HPDE6-E6E7 (cell line): ENCODE measurements around the gene NUP43.
A peak's percentile ranks its signal among the peaks of the same experiment; 100 is the strongest.
"Not testable (repeated sequence)": the region's sequence is repeated elsewhere in the genome, so short reads cannot be mapped to it uniquely, and the experiment has no call there.

ENCODE experiments used
- DNase-seq: peaks from one replicate; pipeline ENCODE4 v3.0.0; 2011; ENCODE audit warnings: missing footprints; ENCODE audit errors: extremely low spot score

NUP43 gene, protein sequence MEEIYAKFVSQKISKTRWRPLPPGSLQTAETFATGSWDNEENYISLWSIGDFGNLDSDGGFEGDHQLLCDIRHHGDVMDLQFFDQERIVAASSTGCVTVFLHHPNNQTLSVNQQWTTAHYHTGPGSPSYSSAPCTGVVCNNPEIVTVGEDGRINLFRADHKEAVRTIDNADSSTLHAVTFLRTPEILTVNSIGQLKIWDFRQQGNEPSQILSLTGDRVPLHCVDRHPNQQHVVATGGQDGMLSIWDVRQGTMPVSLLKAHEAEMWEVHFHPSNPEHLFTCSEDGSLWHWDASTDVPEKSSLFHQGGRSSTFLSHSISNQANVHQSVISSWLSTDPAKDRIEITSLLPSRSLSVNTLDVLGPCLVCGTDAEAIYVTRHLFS

DNA sequence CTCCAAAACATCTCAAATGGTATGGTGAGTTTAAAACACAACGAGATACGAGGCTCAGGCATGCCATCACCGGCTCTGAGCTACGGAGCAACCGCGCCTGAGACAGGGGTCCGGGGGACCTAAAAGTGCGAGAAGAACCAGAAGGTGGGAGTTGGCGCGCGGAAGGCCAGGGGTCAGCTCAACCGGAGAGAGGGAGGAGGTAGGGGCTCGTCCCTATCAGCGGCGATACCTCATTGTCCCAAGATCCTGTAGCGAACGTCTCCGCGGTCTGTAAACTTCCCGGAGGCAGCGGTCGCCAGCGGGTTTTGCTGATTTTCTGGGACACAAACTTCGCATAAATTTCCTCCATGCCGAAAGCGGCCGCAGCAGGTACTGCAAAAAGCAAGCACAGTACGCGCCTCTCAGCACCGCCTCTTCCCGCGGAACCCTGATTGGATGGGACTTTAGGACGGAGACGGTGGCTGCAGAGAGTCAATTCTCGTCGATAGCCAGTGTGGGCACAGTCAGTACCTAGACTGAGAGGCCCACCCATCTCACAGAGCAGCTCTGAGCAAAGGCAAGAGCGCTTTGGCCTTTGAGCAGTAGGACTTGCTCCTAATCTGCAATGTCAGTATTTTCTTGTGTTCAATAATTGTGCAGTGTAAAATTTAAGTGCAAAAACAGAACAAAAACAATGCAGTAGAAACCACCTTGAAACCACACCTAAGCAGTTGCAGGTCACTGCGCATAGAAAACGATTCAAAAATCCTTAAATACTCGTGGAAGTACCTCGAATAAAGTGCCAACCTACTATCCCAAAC lies at the start of gene NUP43:
Gene NUP43 (minus strand): TSS at position 383 of the 800 bp plus-strand sequence. CDS start 34 bp downstream, at position 349.
- DNase-seq: peak; percentile 76

DNA sequence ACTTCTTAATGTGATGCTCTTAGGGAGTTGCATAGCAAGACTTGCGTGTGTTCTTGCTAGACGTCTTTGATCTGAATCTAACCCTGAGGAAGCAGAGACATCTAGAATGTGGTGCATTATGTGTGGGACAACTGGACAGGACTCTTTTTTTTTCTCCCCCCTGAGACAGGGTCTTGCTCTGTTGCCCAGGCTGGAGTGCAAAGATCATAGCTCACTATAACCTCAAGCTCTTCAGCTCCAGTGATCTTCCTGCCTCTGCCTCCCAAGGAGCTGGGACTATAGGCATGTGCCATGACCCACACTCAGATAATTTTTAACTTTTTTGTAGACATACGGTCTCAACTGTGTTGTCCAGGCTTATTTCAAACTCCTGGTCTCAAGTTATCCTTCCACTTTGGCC lies 37.2 kb upstream of the NUP43 start:
- DNase-seq: no peak

DNA sequence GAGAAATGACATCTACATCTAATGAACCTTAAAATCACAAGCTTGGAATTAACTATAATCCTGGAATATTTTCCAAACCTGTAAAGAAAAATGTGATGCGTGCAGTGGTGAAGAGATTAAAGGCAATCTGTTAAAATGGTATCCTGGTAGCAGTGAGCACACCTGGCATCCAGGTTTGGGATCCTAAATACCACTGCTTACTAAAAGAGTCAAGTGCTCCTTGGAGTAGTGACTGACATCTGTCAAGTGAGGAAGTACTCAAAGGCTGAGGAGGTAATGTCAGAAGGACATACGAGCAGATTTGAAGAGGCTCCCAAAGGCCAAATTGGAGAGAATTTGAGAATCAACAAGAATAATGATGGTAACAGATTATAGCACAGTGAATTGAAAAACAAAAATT lies 36.0 kb upstream of the NUP43 start:
- DNase-seq: no peak

DNA sequence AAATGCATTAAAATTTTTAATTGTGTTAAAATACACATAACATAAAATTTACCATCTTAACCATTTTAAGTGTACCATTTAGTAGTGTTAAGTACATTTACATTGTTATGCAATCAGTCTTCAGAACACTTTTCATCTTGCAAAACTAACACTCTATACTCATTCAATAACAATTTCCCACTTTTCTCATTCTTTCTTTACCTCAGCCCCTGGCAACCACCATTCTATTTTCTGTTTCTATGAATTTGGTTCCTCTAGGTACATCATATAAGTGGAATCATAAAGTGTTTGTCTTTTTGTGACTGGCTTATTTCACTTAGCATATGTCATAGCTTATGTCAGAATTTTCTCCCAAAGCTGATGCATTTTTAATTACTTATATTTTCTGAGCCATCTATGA lies 35.4 kb upstream of the NUP43 start:
- DNase-seq: no peak

DNA sequence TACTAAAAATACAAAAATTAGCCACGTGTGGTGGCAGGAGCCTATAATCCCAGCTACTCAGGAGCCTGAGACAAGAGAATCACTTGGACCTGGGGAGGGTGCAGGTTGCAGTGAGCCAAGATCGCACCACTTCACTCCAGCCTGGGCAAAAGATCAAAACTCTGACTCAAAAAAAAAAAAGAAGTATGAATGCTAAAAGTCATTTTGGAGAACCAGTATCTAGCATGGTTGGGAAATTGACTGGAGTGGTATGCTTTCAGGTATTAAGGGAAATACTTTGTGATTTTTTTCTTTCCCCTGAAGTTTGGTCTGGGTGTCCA lies 33.3 kb upstream of the NUP43 start:
- no peak for DNase-seq

DNA sequence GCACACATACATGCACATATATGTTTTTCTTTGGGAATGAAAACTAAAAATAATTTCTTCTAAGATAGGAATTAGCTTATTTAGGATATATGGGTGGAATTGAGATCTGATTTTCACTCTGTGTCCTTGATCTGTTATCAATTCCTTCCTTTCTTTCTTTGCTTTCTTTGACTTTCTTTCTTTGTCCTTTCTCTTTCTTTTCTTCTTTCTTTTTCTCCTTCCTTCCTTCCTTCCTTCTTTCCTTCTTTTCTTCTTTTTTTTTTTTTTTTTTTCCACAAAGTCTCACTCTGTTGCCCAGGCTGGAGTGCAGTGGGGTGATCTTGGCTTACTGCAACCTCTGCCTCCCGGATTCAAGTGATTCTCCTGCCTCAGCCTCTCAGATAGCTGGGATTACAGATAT lies 31.3 kb upstream of the NUP43 start:
- no peak for DNase-seq

DNA sequence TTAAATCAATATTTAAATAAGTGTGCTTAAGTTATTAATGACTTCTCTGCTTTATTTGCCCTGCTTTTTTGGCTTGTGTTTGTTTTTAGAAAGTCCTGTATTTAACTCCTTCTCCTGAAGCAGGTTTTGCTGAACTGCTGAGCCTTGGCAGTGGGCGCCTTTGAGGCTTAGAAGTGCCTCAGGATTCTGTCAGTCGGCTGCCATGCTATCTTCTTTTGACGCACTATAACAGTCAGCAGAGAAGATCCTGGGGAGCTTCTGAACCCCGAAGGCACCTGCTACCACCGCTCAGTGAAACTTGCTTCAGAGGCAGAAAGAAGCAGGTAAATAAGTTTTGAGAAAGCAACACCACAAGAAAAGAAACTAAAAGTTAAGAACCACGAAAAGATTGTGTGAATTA lies 25.6 kb upstream of the NUP43 start:
- no peak for DNase-seq

DNA sequence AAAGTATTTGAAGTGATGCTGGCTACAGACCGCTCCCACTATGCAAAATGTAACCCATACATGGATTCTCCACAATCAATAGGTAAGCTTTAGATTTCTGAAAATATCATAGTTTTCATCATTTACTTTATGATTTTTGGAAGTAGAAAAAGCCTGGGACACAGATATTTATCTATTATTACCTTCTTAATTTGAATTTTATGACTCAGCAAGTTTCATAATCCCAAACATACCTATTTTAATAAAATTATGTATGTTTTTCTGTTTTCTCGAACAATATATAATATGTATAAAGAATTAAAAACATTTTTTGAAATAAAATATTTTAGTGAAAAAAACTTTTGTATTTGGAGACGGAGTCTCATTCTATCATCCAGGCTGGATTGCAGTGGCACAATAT lies 24.9 kb upstream of the NUP43 start:
- DNase-seq: no peak

DNA sequence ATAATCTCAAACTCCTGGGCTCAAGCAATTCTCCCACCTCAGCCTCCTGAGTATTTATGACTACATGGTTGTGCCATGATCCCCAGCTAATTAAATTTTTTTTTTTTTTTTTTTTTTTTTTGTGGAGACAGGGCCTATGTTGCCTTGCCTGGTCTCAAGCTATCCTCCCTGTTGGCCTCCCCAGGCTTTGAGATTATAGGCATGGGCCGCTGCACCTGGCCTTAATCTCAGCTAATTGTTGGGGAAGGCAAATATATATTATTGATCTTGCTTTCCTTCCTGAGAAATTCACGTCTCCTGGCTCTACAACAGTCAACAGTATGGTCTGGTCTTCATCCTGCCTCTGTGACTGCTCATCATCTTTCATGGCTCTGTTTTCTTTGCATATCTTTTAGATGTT lies 23.3 kb upstream of the NUP43 start:
- no peak for DNase-seq

DNA sequence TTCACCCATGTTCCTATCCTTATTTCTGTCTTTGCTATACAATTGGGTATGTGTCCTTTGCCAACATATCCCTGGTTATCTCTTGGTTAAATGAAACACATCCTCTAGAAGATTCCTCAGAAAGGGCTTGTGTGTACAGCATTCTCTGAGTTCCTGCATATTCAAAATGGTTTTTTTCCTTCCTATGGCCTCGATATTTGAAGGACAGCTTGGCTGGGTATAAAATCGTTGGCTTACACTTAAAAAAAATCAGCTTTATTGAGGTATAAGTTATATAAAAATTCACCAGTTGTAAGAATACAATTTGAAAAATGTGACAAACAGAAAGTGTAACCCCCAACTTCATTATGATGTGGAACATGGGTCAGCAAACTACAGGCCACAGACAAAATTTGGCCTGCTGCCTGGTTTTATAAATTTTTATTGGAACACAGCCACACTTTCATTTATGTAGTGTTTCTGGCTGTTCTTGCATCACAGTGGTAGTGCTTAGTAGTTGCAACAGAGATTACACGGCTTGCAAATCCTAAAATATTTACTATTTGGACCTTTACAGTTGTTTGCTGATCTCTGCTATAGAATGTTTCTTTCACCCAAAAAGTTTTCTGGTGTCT lies 19.9 kb upstream of the NUP43 start:
- no peak for DNase-seq

DNA sequence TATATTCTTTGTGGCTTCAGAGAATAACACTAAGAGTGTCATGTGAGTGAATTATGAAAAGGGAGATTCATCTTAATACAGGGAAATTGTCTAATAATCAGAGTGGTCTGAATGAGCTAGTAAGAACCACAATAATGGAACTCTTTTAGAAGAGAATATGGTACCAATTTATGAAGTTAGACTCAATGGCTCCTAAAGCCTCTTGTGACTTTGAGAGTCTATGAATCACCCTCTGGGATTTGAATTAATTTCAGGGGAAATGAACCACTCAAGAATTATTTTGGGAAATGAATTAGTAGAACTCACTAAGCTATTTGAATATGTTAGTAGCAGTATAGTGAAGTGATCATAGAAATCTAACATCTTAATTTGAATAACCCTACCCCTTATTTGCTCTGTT lies 17.5 kb upstream of the NUP43 start:
- no peak for DNase-seq

DNA sequence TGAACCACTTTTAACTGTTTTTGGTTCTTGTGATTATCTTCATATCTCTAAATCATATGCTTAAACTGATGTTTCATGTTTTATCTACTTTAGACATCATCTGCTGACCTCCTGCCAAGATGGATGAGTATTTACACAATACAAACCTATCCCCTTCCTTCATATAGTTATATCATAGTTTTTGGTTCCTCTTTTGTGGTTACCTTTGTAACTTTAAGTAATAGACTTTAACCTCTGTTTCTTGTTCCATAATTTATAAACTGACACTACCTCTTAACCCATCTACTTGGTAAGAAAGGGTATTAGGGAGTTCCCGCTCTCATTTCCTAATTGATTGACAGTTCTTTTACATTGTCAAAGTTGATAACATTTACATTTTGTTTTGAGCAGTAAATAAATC lies 15.1 kb upstream of the NUP43 start:
- no peak for DNase-seq

DNA sequence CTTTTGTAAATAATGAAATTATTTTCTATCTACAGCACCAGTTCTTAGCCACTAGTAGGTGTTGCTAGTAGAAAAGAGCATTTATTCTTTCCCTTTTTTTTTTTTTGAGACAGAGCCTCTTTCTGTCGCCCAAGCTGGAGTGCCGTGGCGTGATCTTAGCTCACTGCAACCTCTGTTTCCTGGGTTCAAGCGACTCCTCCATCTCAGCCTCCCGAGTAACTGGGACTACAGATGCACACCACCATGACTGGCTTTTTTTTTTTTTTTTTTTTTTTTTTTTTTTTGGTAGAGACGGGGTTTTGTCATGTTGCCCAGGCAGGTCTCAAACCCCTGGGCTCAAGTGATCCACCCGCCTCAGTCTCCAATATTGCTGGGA lies 9.9 kb upstream of the NUP43 start:
- no peak for DNase-seq

DNA sequence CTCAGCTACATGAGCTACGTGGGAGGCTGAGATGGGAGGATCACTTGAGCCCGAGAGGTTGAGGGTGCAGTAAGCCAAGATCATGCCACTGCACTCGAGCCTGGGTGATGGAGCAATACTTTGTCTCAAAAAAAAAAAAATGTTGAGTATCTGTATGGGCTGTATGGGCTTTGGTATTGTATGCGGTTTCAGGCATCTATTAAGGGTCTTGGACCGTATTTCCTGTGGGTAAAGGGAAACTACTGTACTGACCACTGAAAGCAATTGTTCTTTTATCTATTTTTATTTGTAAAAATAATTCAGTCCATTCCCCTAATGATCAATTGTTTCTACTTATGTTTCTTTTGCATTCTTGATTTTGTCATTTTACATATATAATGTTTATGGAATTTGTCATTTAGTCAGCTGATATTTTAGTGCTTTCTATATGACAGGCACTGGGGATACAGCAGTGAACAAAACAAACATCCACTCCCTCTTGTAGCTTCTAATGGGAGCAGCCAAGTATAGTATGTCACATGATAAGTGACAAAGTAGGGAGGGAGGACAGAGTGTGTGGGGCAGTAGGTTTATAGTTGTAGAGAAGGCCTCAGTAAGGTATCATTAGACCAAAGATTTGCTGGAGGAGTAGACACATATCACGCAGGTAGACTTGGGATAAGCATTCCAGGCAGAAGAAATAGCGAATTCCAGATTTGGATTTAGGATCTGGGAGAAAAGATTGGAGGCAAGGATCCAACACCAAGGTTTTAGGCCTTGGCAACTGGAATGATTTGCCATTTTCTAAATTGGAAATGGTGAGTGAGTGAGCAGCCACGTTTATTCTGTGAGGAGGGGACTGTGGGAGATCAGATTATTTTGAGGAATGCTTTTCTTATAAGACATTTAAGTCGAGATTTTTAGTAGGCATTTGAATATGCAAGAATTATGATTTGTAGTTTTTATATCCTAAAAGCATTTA lies 9.3 kb upstream of the NUP43 start:
- no peak for DNase-seq

DNA sequence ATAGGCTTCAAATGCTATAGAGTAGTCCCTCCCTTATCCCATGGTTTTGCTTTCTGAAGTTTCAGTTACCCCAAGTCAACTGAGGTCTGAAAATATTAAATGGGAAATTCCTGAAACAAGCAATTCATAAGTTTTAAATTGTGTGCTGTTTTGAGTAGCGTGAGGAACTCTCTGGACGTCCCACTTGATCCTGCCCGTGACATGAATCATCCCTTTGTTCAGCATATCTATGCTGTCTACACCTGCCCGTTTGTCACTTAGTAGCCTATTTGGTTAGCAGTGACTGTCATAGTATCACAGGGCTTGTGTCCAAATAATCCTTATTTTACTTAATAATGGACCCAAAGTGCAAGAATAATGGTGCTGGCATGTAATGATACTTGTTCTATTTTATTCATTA lies 8.2 kb upstream of the NUP43 start:
- no peak for DNase-seq

DNA sequence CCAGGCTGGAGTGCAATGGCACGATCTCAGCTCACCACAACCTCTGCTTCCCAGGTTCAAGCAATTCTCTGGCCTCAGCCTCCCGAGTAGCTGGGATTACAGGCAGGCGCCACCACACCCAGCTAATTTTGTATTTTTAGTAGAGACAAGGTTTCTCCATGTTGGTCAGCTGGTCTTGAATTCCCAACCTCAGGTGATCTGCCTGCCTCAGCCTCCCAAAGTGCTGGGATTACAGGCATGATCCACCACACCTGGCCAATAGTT lies 7.0 kb upstream of the NUP43 start:
- DNase-seq: not testable (repeated sequence)

DNA sequence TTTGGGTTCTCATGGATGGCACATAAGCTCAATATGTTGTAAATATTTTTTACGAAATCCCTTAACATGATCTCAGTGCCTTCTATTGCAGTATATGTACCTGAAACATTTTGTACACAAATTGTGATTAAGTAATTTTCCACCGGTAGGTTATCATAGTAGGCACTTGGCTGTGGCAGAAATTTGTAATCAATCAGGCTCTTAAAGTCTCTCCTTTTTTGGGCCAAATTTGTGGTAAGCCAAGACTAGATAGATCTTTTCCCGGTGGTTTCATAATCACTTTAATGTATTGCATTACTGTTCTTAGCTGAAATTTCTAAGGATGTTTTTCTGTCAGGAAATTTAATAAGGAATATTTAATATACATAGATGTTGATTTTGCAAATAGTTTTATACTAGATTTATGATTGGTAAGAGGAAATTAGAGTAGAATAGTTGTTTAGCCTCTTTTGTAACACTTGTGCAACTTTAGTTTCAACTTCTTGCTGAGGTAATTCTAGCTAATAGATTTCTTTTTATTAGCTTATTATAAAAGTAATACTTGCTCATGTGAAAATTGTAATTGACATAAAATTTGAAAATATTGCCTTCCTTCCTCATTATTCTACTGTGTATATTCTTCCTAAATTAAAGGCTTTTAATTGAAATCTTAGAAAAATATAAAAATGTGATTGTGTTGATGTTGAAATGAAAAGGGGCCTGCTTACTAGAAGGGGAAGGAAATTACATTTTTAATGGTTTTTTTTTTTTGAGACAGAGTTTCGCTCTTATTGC lies 6.5 kb upstream of the NUP43 start:
- DNase-seq: no peak

DNA sequence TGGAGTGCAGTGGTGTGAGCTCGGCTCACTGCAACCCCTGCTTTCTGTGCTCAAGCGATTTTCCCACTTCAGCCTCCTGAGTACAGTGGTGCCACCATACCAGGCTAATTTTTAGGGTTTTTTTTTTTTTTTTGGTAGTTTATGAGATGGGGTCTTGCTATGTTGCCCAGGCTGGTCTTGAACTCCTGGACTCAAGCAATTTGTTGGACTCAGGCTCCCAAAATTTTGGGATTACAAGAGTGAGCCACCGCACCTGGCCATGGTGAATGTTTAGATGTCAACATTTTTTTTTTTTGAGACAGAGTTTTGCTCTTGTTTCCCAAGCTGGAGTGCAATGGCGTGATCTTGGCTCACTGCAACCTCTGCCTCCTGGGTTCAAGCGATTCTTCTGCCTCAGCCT lies 5.6 kb upstream of the NUP43 start:
- DNase-seq: not testable (repeated sequence)

DNA sequence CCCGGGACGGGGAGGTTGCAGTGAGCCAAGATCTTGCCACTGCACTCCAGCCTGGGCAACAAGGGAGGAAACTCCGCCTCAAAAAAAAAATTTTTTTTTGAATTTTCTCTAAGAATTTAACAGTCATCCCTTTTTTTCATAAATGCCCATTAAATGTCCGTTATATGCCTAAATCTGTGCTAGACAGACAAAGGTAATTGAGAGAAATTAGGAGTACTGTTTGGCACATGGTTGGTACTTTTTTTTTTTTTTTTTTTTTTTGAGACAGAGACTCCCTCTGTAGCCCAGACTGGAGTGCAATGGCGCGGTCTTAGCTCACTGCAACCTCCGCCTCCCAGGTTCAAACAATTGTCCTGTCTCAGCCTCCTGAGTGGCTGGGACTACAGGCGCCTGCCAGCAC lies 4.9 kb upstream of the NUP43 start:
- no peak for DNase-seq

DNA sequence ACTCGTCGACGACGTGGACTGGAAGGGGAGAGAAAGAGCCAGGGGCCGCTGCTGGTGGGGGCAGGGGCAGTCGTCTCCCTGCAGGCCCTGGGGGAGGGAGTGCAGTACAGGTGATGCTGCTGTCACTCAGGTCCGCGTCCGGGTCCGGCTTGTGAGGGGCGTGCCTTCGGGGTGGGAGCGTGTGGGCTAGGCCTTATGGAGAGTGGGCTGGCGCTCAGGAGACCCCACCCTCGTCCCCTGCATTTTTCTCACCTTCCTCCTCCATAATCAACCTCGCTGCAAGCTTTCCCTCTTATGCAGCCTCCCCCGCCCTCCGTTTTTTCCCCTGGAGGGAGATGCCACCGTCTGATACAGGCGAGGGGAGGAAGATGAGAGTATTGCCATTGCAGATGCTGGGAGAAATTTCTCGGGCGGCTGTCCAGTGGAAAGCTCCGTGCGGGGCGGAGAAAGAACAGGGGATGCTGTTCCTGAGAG lies 3.8 kb upstream of the NUP43 start:
- DNase-seq: peak; percentile 27

DNA sequence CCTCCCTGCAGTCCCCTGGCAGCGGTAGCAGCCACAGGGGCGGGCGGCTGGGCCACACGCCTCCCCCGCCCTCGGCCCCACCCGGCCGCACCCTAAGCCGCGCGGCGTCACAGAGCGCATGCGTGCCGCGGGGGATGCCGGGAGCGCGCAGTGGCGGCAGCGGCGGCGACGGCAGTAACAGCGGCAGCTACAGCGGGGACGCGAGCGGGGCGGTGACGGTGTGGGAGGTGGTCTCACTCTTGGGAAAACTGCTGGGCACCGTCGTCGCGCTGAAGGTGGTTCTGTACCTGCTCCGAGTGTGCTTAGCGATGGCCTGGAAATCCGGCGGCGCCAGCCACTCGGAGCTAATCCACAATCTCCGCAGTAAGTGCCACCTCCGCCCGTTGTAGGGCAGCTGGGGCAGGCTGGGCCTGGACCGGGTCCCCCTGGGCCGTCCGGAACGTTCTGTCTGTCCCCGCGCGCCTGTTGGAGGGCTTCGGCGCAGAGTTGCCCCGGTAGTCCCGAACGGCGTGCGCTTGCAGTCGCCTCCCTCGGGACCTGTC lies 3.3 kb upstream of the NUP43 start, which contains the start of gene PCMT1:
Gene PCMT1 (plus strand): TSS at position 148 of the 542 bp plus-strand sequence. CDS start 161 bp downstream, at position 309.
- peak; percentile 81 for DNase-seq
